Erythroblast (primary cell): ENCODE measurements around the gene NKAIN1.

Source experiments
- GATA1 ChIP-seq: IDR thresholded peaks from 2 replicates; pipeline ENCODE4 v1.6.1; 2011; ENCODE audit warnings: low read depth, mild to moderate bottlenecking, control low read depth, low read length, moderate library complexity
- POLR2A ChIP-seq: IDR thresholded peaks from 2 replicates; pipeline ENCODE4 v1.6.1; 2011; ENCODE audit warnings: mild to moderate bottlenecking, low read length

GRCh38 chr1:31243501-31244286, 4.0 kb upstream of the NKAIN1 start:
- TF ChIP-seq POLR2A (no peak), GATA1 (no peak)
